Endothelial cell (in vitro differentiated cells): Measurements from ENCODE around the gene SPTBN4. TPM values are rescaled to one million over a fixed set of nuclear protein-coding genes. Genes with fewer than 3 reads are reported as not detected.

Experiments
- DNase-seq: peaks from one replicate; pipeline ENCODE4 v3.0.0; 2021; ENCODE audit warnings: low spot score
- H3K27ac Mint-ChIP-seq: one replicate; pipeline ENCODE4 v1.8.0; 2021; ENCODE audit warnings: mixed read lengths, inconsistent platforms; ENCODE audit not compliant: unreplicated experiment
- H3K27me3 Mint-ChIP-seq: one replicate; pipeline ENCODE4 v1.8.0; 2021; ENCODE audit warnings: mild to moderate bottlenecking, moderate library complexity, mixed read lengths, inconsistent platforms; ENCODE audit not compliant: unreplicated experiment
- H3K36me3 Mint-ChIP-seq: one replicate; pipeline ENCODE4 v1.8.0; 2021; ENCODE audit warnings: mild to moderate bottlenecking, low read depth, mixed read lengths, inconsistent platforms; ENCODE audit not compliant: unreplicated experiment
- H3K4me1 Mint-ChIP-seq: one replicate; pipeline ENCODE4 v1.8.0; 2021; ENCODE audit warnings: mild to moderate bottlenecking, mixed read lengths, inconsistent platforms; ENCODE audit not compliant: unreplicated experiment
- H3K4me3 Mint-ChIP-seq: one replicate; pipeline ENCODE4 v1.8.0; 2021; ENCODE audit warnings: mild to moderate bottlenecking, mixed read lengths, inconsistent platforms; ENCODE audit not compliant: unreplicated experiment
- H3K9me3 Mint-ChIP-seq: one replicate; pipeline ENCODE4 v1.8.0; 2021; ENCODE audit warnings: mixed read lengths, inconsistent platforms; ENCODE audit not compliant: unreplicated experiment
- CTCF ChIP-seq: fragments of 200-600 bp; sonication (generic); IDR thresholded peaks from one replicate; pipeline ENCODE4 v1.5.0; 2021; ENCODE audit warnings: antibody characterized with exemption; ENCODE audit not compliant: unreplicated experiment
- total RNA-seq: library from RNA; stranded (reverse); fragmentation: NEBNext Ultra II Directional; extraction: Animal tissue kit (Norgen Biotek cat#: 25700); gene quantifications from one replicate; pipeline ENCODE4 v1.2.1, GENCODE V29; 2021; ENCODE audit not compliant: unreplicated experiment

Gene SPTBN4
- total RNA-seq, 1 donor from 2014 or later, result 0.49 TPM

- DNase-seq, result no peak
- peaks cover 10% of the 10 kb centered on the region for H3K4me1 Mint-ChIP-seq
- peaks cover 4% of the 10 kb centered on the region for H3K36me3 Mint-ChIP-seq
- no peak for TF ChIP-seq CTCF
- H3K27me3 Mint-ChIP-seq, result peaks cover 14% of the 10 kb centered on the region
- H3K9me3 Mint-ChIP-seq, result no peaks in the 10 kb centered on the region
- H3K4me3 Mint-ChIP-seq, result peak overlapping the region; percentile 81
- H3K27ac Mint-ChIP-seq, result no peak overlapping the region
Observed at GRCh38 chr19:40465025-40465556, 1.7 kb upstream of the SPTBN4 start.

GRCh38 chr19:40465557-40466218 lies 1.1 kb upstream of the SPTBN4 start, which contains the start of gene BLVRB:
TSS of gene BLVRB (minus strand) at chr19:40465745. CDS start at chr19:40465688, 57 bp downstream.
- no peak within 1 kb of the TSS for H3K27ac Mint-ChIP-seq
- peaks cover 14% of the 10 kb centered on the region for H3K27me3 Mint-ChIP-seq
- TF ChIP-seq CTCF, result no peak
- DNase-seq, result peak; percentile 99
- H3K9me3 Mint-ChIP-seq, result no peaks in the 10 kb centered on the region
- peaks cover 10% of the 10 kb centered on the region for H3K4me1 Mint-ChIP-seq
- H3K36me3 Mint-ChIP-seq, result peaks cover 4% of the 10 kb centered on the region
- peak within 1 kb of the TSS; percentile 85 for H3K4me3 Mint-ChIP-seq

GRCh38 chr19:40466219-40466984 lies 399 bp upstream of the SPTBN4 start:
- Mint-ChIP-seq H3K9me3 (no peaks in the 10 kb centered on the region), H3K4me1 (peaks cover 10% of the 10 kb centered on the region), H3K36me3 (peaks cover 4% of the 10 kb centered on the region), H3K4me3 (peak overlapping the region; percentile 85), H3K27me3 (peaks cover 14% of the 10 kb centered on the region), H3K27ac (no peak overlapping the region)
- DNase-seq, result no peak
- no peak for TF ChIP-seq CTCF

- TF ChIP-seq CTCF, result no peak
- Mint-ChIP-seq H3K9me3 (no peaks in the 10 kb centered on the region), H3K4me1 (peaks cover 10% of the 10 kb centered on the region), H3K36me3 (peaks cover 4% of the 10 kb centered on the region), H3K27me3 (peaks cover 12% of the 10 kb centered on the region), H3K4me3 (no peak overlapping the region), H3K27ac (no peak overlapping the region)
- DNase-seq, result no peak
Observed at GRCh38 chr19:40469011-40469410, 2.2 kb downstream of the SPTBN4 start.

- no peak overlapping the region for H3K4me3 Mint-ChIP-seq
Observed at GRCh38 chr19:40471111-40471510, 4.3 kb downstream of the SPTBN4 start.

More at GRCh38 chr19:40471111-40471510, 4.3 kb downstream of the SPTBN4 start:
- no peak for DNase-seq
- H3K27ac Mint-ChIP-seq, result no peak overlapping the region
- H3K9me3 Mint-ChIP-seq, result no peaks in the 10 kb centered on the region
- H3K36me3 Mint-ChIP-seq, result peaks cover 4% of the 10 kb centered on the region
- TF ChIP-seq CTCF, result no peak
- peaks cover 6% of the 10 kb centered on the region for H3K4me1 Mint-ChIP-seq
- peaks cover 12% of the 10 kb centered on the region for H3K27me3 Mint-ChIP-seq
